B cell (primary cell): ENCODE measurements around the gene GPR137C. TPM values are rescaled to one million over a fixed set of nuclear protein-coding genes. Genes with fewer than 3 reads are reported as not detected.

Source experiments
- ATAC-seq: fragments of 200-7000 bp; cut with Tn5 transposase; one replicate; pipeline ENCODE4 v1.10.0; 2021; ENCODE audit warnings: low read depth, mild to moderate bottlenecking, moderate number of reproducible peaks, moderate library complexity
- CTCF ChIA-PET: fragments of 350-600 bp; sonication (Branson Sonifier 250); formaldehyde crosslinking; loops from one replicate; lab custom pipeline; 2021; ENCODE audit warnings: antibody characterized with exemption, inconsistent platforms; lab: Charles Lee
- POLR2A ChIA-PET: fragments of 350-600 bp; sonication (Branson Sonifier 250); formaldehyde crosslinking; loops from one replicate; lab custom pipeline; 2021; ENCODE audit warnings: antibody characterized with exemption; lab: Charles Lee
- DNase-seq: peaks from one replicate; pipeline ENCODE4 v3.0.0; 2013
- H2AFZ ChIP-seq: 2 replicates; pipeline ENCODE4 v1.6.1; 2012; ENCODE audit warnings: mild to moderate bottlenecking, low read depth, low read length; ENCODE audit not compliant: insufficient read depth, poor library complexity, severe bottlenecking
- H3K27ac ChIP-seq, 2 donors: 1 replicate in 1 of 2; 2 replicates in 1 of 2; pipeline ENCODE4 v1.5.1; 2012 to 2013; ENCODE audit warnings: low read length in 2 of 2, mild to moderate bottlenecking in 2 of 2, moderate library complexity in 1 of 2
- H3K27me3 ChIP-seq, 4 experiments: fragments of 200-600 bp in 1 of 4; sonication (generic) in 1 of 4; replicated peaks in 1 of 4; 1 replicate in 2 of 4; 2 replicates in 2 of 4; pipeline versions ENCODE4 v1.6.1 to v1.7.0; 2013 to 2016; ENCODE audit warnings: low read length in 3 of 4, mild to moderate bottlenecking in 2 of 4, mixed read lengths in 1 of 4, moderate library complexity in 1 of 4; ENCODE audit not compliant: insufficient read depth in 4 of 4, control insufficient read depth in 3 of 4; ENCODE audit errors: control extremely low read depth in 1 of 4
- H3K36me3 ChIP-seq, 2 experiments: replicated peaks in 1 of 2; 1 replicate in 1 of 2; 2 replicates in 1 of 2; pipeline versions ENCODE4 v1.6.1 to v1.7.1; 2013; ENCODE audit warnings: low read length in 1 of 2; ENCODE audit not compliant: insufficient read depth in 2 of 2, control insufficient read depth in 1 of 2; ENCODE audit errors: control extremely low read depth in 1 of 2, extremely low read depth in 1 of 2
- H3K4me1 ChIP-seq, 2 donors: fragments of 200-600 bp in 1 of 2; sonication (generic) in 1 of 2; 1 replicate in 1 of 2; 2 replicates in 1 of 2; pipeline versions ENCODE4 v1.5.1 to v1.6.1; 2013 to 2017; ENCODE audit warnings: low read length in 2 of 2; ENCODE audit not compliant: control insufficient read depth in 2 of 2, insufficient read depth in 2 of 2
- H3K4me2 ChIP-seq: replicated peaks from 2 replicates; pipeline ENCODE3; 2012; ENCODE audit warnings: mild to moderate bottlenecking, low read depth, low read length; ENCODE audit not compliant: poor library complexity, severe bottlenecking
- H3K4me3 ChIP-seq, 5 experiments: fragments of 200-600 bp in 1 of 5; sonication (generic) in 1 of 5; 1 replicate in 3 of 5; 2 replicates in 2 of 5; pipeline versions ENCODE4 v1.5.1 to v1.7.0; 2011 to 2016; ENCODE audit warnings: low read length in 4 of 5, mild to moderate bottlenecking in 4 of 5, low read depth in 2 of 5, control low read depth in 1 of 5, moderate library complexity in 1 of 5; ENCODE audit not compliant: insufficient read depth in 1 of 5; ENCODE audit errors: control extremely low read depth in 1 of 5, extremely low read depth in 1 of 5
- H3K79me2 ChIP-seq: fragments of 200-600 bp; sonication (generic); one replicate; pipeline ENCODE4 v1.6.0; 2016; ENCODE audit warnings: low read length; ENCODE audit not compliant: control insufficient read depth, insufficient read depth
- H3K9ac ChIP-seq: fragments of 200-600 bp; sonication (generic); 2 replicates; pipeline ENCODE4 v1.6.1; 2017; ENCODE audit warnings: mild to moderate bottlenecking, low read length, moderate library complexity
- H3K9me3 ChIP-seq, 3 donors: one replicate each; pipeline versions ENCODE4 v1.6.1 to v1.7.1; 2013; ENCODE audit warnings: low read length in 2 of 3; ENCODE audit not compliant: control insufficient read depth in 2 of 3, insufficient read depth in 1 of 3; ENCODE audit errors: control extremely low read depth in 1 of 3
- H4K20me1 ChIP-seq: 2 replicates; pipeline ENCODE4 v1.6.0; 2012; ENCODE audit warnings: mild to moderate bottlenecking, low read length; ENCODE audit not compliant: insufficient read depth, control insufficient read depth, poor library complexity, severe bottlenecking
- H3K27ac Mint-ChIP-seq: one replicate; pipeline ENCODE4 v1.8.0; 2021; ENCODE audit warnings: mixed read lengths
- H3K27me3 Mint-ChIP-seq: one replicate; pipeline ENCODE4 v1.8.0; 2021; ENCODE audit warnings: mixed read lengths
- H3K4me1 Mint-ChIP-seq: one replicate; pipeline ENCODE4 v1.8.0; 2021; ENCODE audit warnings: mixed read lengths
- H3K4me3 Mint-ChIP-seq: one replicate; pipeline ENCODE4 v1.8.0; 2021; ENCODE audit warnings: mixed read lengths
- H3K9me3 Mint-ChIP-seq: one replicate; pipeline ENCODE4 v1.8.0; 2022; ENCODE audit warnings: mixed read lengths; ENCODE audit not compliant: insufficient read depth
- EZH2 ChIP-seq: IDR thresholded peaks from 2 replicates; pipeline ENCODE4 v1.6.1; 2012; ENCODE audit warnings: borderline replicate concordance, low read depth, mild to moderate bottlenecking, moderate library complexity, low read length; ENCODE audit not compliant: insufficient read depth, poor library complexity, severe bottlenecking
- WGBS: methylation state at CpG from one replicate; pipeline ENCODE4 v1.1.5; 2013; ENCODE audit warnings: missing lambda C conversion rate; ENCODE audit not compliant: insufficient coverage; 5-methylcytosine and 5-hydroxymethylcytosine counted together
- intact Hi-C: fragments of 100-400 bp; cut with micrococcal nuclease; formaldehyde crosslinking; loops from one replicate; pipeline ENCODE4 v1.10.0; 2022
- polyA plus RNA-seq: library from polyadenylated mRNA; depleted of rRNA; stranded (reverse); fragments of >200 nt; gene quantifications from 2 replicates; pipeline ENCODE4 v1.2.3, GENCODE V29; 2012
- total RNA-seq, 2 donors: library from RNA; stranded (reverse); fragments of 120-200 nt in 1 of 2; gene quantifications; 1 replicate in 1 of 2; 2 replicates in 1 of 2; pipeline versions ENCODE4 v1.2.3 to v1.2.4, GENCODE V29; 2013 to 2022
- TF ChIP-seq, protein P1 (sequence below): fragments of 200-600 bp; IDR thresholded peaks from one replicate; pipeline ENCODE4 v1.8.0; 2022; ENCODE audit warnings: antibody characterized with exemption, mild to moderate bottlenecking

GPR137C gene
- total and polyA plus RNA-seq, 2 donors (not counting 1 experiment from before 2014, with no cell fraction given), result 0.06 to 0.67 TPM

DNA sequence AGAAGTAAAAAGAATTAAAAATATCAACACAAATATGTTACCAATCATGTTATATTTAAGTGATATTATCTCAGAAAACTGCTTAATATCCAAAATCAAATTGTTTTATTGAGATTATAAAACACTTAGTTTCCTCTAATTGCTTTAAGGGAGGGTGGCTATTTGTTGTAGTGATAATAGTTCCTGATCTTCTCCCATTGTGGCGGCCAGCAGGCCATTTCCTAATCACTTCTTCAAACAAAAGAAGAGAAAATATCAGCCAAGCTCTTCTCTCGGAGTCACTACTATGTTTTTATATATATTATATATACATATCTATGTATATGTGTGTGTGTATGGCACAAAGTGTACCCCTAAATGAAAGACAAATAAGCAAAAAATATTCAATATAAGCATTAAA, 111.2 kb downstream of the GPR137C start:
- no peak overlapping the region for H2AFZ ChIP-seq
- no peaks in the 10 kb centered on the region for H3K9me3 ChIP-seq
- TF ChIP-seq, protein P1, sequence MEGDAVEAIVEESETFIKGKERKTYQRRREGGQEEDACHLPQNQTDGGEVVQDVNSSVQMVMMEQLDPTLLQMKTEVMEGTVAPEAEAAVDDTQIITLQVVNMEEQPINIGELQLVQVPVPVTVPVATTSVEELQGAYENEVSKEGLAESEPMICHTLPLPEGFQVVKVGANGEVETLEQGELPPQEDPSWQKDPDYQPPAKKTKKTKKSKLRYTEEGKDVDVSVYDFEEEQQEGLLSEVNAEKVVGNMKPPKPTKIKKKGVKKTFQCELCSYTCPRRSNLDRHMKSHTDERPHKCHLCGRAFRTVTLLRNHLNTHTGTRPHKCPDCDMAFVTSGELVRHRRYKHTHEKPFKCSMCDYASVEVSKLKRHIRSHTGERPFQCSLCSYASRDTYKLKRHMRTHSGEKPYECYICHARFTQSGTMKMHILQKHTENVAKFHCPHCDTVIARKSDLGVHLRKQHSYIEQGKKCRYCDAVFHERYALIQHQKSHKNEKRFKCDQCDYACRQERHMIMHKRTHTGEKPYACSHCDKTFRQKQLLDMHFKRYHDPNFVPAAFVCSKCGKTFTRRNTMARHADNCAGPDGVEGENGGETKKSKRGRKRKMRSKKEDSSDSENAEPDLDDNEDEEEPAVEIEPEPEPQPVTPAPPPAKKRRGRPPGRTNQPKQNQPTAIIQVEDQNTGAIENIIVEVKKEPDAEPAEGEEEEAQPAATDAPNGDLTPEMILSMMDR, result no peak
- TF ChIP-seq EZH2, result no peak
- no peaks in the 10 kb centered on the region for H4K20me1 ChIP-seq
- H3K9me3 Mint-ChIP-seq, result no peaks in the 10 kb centered on the region
- no CpG with 5 or more reads among the region's 2 CpGs for WGBS
- H3K79me2 ChIP-seq, result no peaks in the 10 kb centered on the region
- intact Hi-C loops, result no loop called here
- no peaks in the 10 kb centered on the region for H3K27me3 Mint-ChIP-seq
- DNase-seq, result no peak
- POLR2A ChIA-PET, result no interaction called here
- CTCF ChIA-PET, result no interaction called here
- H3K4me1 Mint-ChIP-seq, result no peaks in the 10 kb centered on the region
- H3K27ac Mint-ChIP-seq, result no peak overlapping the region
- no peak overlapping the region for H3K4me3 Mint-ChIP-seq
- no peak for ATAC-seq
- H3K4me2 ChIP-seq, result no peak overlapping the region
- H3K4me3 ChIP-seq, result no peak overlapping the region
- H3K27ac ChIP-seq, result no peak overlapping the region
- H3K9ac ChIP-seq, result no peak overlapping the region
- peaks cover 5 to 23% of the 10 kb centered on the region in 2 experiments for H3K36me3 ChIP-seq
- H3K27me3 ChIP-seq, result no peaks in the 10 kb centered on the region
- H3K4me1 ChIP-seq, result no peaks in the 10 kb centered on the region

DNA sequence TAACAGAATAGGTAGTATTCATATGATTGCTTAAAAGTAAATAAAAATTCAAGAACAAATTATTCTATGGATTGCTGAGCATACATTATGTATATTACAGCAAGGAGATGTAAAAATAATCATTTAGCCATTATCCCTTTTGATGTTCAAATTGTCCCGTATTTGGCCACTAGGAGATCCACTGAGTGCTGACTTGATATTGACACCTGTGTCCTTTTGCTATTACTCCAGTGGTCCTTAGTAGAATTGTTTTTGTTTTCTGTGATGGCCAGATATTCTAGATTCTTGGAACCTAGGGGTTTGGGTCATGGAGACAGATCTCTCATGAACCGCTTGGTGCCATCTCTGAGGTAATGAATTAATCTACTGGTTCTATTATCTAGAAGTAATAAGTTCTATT, 126.0 kb downstream of the GPR137C start:
- Histone ChIP-seq H3K27me3 (no peaks in the 10 kb centered on the region), H3K4me2 (no peak overlapping the region), H3K27ac (no peak overlapping the region), H3K79me2 (peaks cover 7% of the 10 kb centered on the region), H4K20me1 (no peaks in the 10 kb centered on the region), H3K4me3 (no peak overlapping the region), H3K9ac (no peak overlapping the region), H3K9me3 (no peaks in the 10 kb centered on the region), H2AFZ (no peak overlapping the region), H3K4me1 (no peaks in the 10 kb centered on the region), H3K36me3 (peaks cover 1 to 32% of the 10 kb centered on the region in 2 experiments)
- POLR2A ChIA-PET, result no interaction called here
- Mint-ChIP-seq H3K27me3 (no peaks in the 10 kb centered on the region), H3K4me1 (no peaks in the 10 kb centered on the region), H3K4me3 (no peak overlapping the region), H3K9me3 (no peaks in the 10 kb centered on the region), H3K27ac (no peak overlapping the region)
- CTCF ChIA-PET, result no interaction called here
- no CpG with 5 or more reads among the region's 2 CpGs for WGBS
- no peak for TF ChIP-seq EZH2
- TF ChIP-seq, protein P1, result peak; percentile 56
- intact Hi-C loops, result no loop called here
- DNase-seq, result peak; percentile 23
- no peak for ATAC-seq
